Astrocyte (in vitro differentiated cells and primary cell): ENCODE data around the gene SLC22A31. TPM values are rescaled to one million over a fixed set of nuclear protein-coding genes. Genes with fewer than 3 reads are reported as not detected.

ENCODE experiments used
- DNase-seq: peaks from one replicate; pipeline ENCODE4 v3.0.0-alpha.2; 2010; ENCODE audit warnings: low read depth
- FAIRE-seq: peaks from 2 replicates; lab custom pipeline; 2011; peaks lifted over from hg19 to GRCh38; lab: Jason Lieb, UNC
- H2AFZ ChIP-seq: 2 replicates; pipeline ENCODE4 v1.6.0; 2012; ENCODE audit warnings: low read depth, low read length, inconsistent platforms
- H3K27ac ChIP-seq: 2 replicates; pipeline ENCODE4 v1.5.1; 2011; ENCODE audit warnings: low read depth, low read length, inconsistent platforms
- H3K27me3 ChIP-seq: 2 replicates; pipeline ENCODE4 v1.6.0; 2011; ENCODE audit warnings: low read length, inconsistent platforms; ENCODE audit not compliant: insufficient read depth
- H3K36me3 ChIP-seq: 2 replicates; pipeline ENCODE4 v1.5.1; 2011; ENCODE audit warnings: low read length, inconsistent platforms; ENCODE audit not compliant: insufficient read depth
- H3K4me1 ChIP-seq: 2 replicates; pipeline ENCODE4 v1.5.1; 2011; ENCODE audit warnings: low read length, inconsistent platforms; ENCODE audit not compliant: insufficient read depth
- H3K4me2 ChIP-seq: 2 replicates; pipeline ENCODE4 v1.6.0; 2012; ENCODE audit warnings: low read length, inconsistent platforms
- H3K4me3 ChIP-seq: 2 replicates; pipeline ENCODE4 v1.5.1; 2011; ENCODE audit warnings: low read depth, mild to moderate bottlenecking, low read length, inconsistent platforms; ENCODE audit not compliant: insufficient read depth
- H3K79me2 ChIP-seq: 2 replicates; pipeline ENCODE4 v1.6.0; 2012; ENCODE audit warnings: mild to moderate bottlenecking, low read length, inconsistent platforms; ENCODE audit not compliant: insufficient read depth
- H3K9ac ChIP-seq: 2 replicates; pipeline ENCODE4 v1.6.0; 2012; ENCODE audit warnings: mild to moderate bottlenecking, low read length, inconsistent platforms
- H3K9me3 ChIP-seq: 2 replicates; pipeline ENCODE4 v1.5.1; 2012; ENCODE audit warnings: low read depth, mild to moderate bottlenecking, low read length, inconsistent platforms; ENCODE audit not compliant: insufficient read depth
- H4K20me1 ChIP-seq: 2 replicates; pipeline ENCODE4 v1.6.0; 2012; ENCODE audit warnings: low read length, inconsistent platforms; ENCODE audit not compliant: insufficient read depth
- H3K27ac Mint-ChIP-seq: one replicate; pipeline ENCODE4 v1.8.0; 2021; ENCODE audit warnings: mild to moderate bottlenecking, mixed read lengths; ENCODE audit not compliant: unreplicated experiment
- H3K27me3 Mint-ChIP-seq: one replicate; pipeline ENCODE4 v1.8.0; 2021; ENCODE audit warnings: low read depth, mixed read lengths; ENCODE audit not compliant: unreplicated experiment
- H3K36me3 Mint-ChIP-seq: one replicate; pipeline ENCODE4 v1.8.0; 2021; ENCODE audit warnings: low read depth, mixed read lengths; ENCODE audit not compliant: unreplicated experiment
- H3K4me1 Mint-ChIP-seq: one replicate; pipeline ENCODE4 v1.8.0; 2021; ENCODE audit warnings: low read depth, mixed read lengths; ENCODE audit not compliant: unreplicated experiment
- H3K4me3 Mint-ChIP-seq: one replicate; pipeline ENCODE4 v1.8.0; 2021; ENCODE audit warnings: mild to moderate bottlenecking, moderate library complexity, mixed read lengths; ENCODE audit not compliant: unreplicated experiment
- H3K9me3 Mint-ChIP-seq: one replicate; pipeline ENCODE4 v1.8.0; 2021; ENCODE audit warnings: mild to moderate bottlenecking, mixed read lengths; ENCODE audit not compliant: unreplicated experiment
- EZH2 ChIP-seq: IDR thresholded peaks from 2 replicates; pipeline ENCODE4 v1.6.1; 2012; ENCODE audit warnings: mild to moderate bottlenecking, low read length, inconsistent platforms; ENCODE audit not compliant: insufficient read depth
- total RNA-seq: library from RNA; stranded (reverse); gene quantifications from 2 replicates; pipeline ENCODE4 v1.2.1, GENCODE V29; 2021
- TF ChIP-seq, protein P1 (sequence below): IDR thresholded peaks from 2 replicates; pipeline ENCODE4 v1.5.1; 2011; ENCODE audit warnings: low read depth, mild to moderate bottlenecking, inconsistent platforms, low read length, moderate library complexity; ENCODE audit not compliant: insufficient read depth

SLC22A31 gene
- total RNA-seq, 1 donor from 2014 or later, result 1.3 TPM

DNA sequence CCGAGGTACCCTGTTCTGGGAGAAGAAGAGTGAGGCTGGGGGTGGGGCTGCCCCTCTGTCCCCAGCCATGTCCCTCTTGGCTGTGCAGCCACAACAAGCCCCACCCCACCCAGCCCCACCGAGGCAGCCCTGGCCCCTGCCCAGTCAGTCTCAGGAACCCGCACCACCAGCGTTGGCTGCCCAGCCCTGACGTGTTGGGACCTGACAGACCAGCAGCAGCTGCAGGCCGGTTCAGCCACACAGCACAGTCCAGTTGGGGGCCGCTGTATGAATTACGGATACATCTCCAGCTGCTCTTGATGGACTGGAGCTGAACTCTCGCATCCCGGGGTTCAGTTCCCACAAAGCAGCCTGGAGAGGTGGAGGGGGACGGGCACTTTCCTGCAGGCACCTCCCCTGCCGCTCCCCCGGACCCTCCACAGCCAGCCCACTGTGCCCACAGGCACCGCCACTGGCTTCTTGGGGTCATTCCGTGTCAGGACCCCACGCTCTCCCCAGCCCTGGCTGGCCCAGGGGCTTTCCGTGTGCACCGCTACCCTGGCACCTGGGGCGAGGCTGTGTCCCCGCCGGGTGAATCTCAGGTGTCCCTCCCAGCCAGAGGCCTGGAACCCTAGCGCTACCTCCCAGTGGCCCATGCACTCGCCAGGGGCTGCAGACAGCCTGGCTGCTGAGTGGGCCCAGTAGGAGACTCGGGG is 21.7 kb downstream of the SLC22A31 start:
- FAIRE-seq, result no peak
- no peaks in the 10 kb centered on the region for H3K9me3 ChIP-seq
- H3K27me3 Mint-ChIP-seq, result peaks cover 20% of the 10 kb centered on the region
- peaks cover 4% of the 10 kb centered on the region for H3K27me3 ChIP-seq
- H3K36me3 ChIP-seq, result no peaks in the 10 kb centered on the region
- no peak overlapping the region for H2AFZ ChIP-seq
- H3K4me1 ChIP-seq, result no peaks in the 10 kb centered on the region
- H3K27ac ChIP-seq, result no peak overlapping the region
- no peak for DNase-seq
- TF ChIP-seq, protein P1, sequence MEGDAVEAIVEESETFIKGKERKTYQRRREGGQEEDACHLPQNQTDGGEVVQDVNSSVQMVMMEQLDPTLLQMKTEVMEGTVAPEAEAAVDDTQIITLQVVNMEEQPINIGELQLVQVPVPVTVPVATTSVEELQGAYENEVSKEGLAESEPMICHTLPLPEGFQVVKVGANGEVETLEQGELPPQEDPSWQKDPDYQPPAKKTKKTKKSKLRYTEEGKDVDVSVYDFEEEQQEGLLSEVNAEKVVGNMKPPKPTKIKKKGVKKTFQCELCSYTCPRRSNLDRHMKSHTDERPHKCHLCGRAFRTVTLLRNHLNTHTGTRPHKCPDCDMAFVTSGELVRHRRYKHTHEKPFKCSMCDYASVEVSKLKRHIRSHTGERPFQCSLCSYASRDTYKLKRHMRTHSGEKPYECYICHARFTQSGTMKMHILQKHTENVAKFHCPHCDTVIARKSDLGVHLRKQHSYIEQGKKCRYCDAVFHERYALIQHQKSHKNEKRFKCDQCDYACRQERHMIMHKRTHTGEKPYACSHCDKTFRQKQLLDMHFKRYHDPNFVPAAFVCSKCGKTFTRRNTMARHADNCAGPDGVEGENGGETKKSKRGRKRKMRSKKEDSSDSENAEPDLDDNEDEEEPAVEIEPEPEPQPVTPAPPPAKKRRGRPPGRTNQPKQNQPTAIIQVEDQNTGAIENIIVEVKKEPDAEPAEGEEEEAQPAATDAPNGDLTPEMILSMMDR, result no peak
- TF ChIP-seq EZH2, result no peak
- no peaks in the 10 kb centered on the region for H3K9me3 Mint-ChIP-seq
- no peak overlapping the region for H3K27ac Mint-ChIP-seq
- no peak overlapping the region for H3K4me3 ChIP-seq
- no peaks in the 10 kb centered on the region for H3K36me3 Mint-ChIP-seq
- H3K4me1 Mint-ChIP-seq, result no peaks in the 10 kb centered on the region
- H3K4me3 Mint-ChIP-seq, result no peak overlapping the region
- H3K4me2 ChIP-seq, result no peak overlapping the region
- no peak overlapping the region for H3K9ac ChIP-seq
- no peaks in the 10 kb centered on the region for H3K79me2 ChIP-seq
- H4K20me1 ChIP-seq, result no peaks in the 10 kb centered on the region

DNA sequence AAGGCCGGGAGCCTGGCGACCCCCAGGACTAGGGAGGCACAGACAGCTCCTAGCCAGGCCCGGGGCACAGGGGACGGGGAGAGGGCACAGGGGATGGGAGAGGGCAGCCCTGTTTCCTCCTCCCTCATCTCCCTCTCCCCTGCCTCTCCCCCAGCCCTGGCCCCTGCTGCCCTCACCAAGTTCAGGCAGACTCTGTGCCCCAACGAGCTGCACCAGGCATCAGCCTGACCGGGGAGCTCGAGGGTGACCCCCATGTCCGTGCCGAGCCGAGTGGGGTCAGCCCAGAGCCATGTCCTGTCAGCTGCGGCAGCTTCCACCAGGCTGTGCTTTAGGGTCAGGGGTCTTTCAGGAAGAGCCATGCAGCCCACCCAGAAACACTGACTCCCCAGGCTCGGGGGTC is 22.8 kb downstream of the SLC22A31 start:
- no peaks in the 10 kb centered on the region for H3K27me3 ChIP-seq
- no peaks in the 10 kb centered on the region for H3K4me1 ChIP-seq
- H3K4me3 ChIP-seq, result no peak overlapping the region
- H3K9me3 ChIP-seq, result no peaks in the 10 kb centered on the region
- no peak overlapping the region for H2AFZ ChIP-seq
- Mint-ChIP-seq H3K4me1 (no peaks in the 10 kb centered on the region), H3K36me3 (no peaks in the 10 kb centered on the region), H3K27ac (no peak overlapping the region), H3K27me3 (peaks cover 15% of the 10 kb centered on the region), H3K9me3 (no peaks in the 10 kb centered on the region), H3K4me3 (no peak overlapping the region)
- H3K79me2 ChIP-seq, result no peaks in the 10 kb centered on the region
- no peak overlapping the region for H3K27ac ChIP-seq
- no peak overlapping the region for H3K4me2 ChIP-seq
- H3K9ac ChIP-seq, result no peak overlapping the region
- H3K36me3 ChIP-seq, result no peaks in the 10 kb centered on the region
- FAIRE-seq (no peak), DNase-seq (no peak)
- H4K20me1 ChIP-seq, result no peaks in the 10 kb centered on the region
- TF ChIP-seq EZH2, result no peak
- TF ChIP-seq, protein P1, result no peak

DNA sequence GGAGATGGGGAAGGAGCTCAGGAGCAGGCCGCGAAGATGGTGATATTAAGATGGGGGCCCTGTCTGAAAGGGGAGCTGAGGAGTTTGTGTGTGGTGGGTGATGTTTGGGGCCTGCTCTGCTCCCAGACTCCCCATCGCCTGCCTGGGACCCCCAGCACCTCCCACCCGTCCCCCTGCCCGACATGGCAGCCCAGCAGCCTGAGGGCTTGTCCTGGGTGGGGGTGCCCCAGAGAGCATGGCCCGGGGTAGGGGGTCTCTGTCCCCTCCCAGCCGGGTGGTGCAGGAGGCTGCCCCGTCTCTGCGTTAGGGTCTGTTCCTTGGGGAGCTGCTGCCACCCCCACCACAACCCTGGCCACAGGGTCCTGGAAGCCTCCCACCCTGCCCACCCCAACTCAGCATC is 23.6 kb downstream of the SLC22A31 start:
- Histone ChIP-seq H3K27ac (no peak overlapping the region), H3K9me3 (no peaks in the 10 kb centered on the region), H3K9ac (no peak overlapping the region), H3K36me3 (no peaks in the 10 kb centered on the region), H3K4me2 (no peak overlapping the region), H4K20me1 (no peaks in the 10 kb centered on the region), H3K4me3 (no peak overlapping the region), H3K27me3 (no peaks in the 10 kb centered on the region), H3K79me2 (no peaks in the 10 kb centered on the region), H2AFZ (no peak overlapping the region), H3K4me1 (no peaks in the 10 kb centered on the region)
- H3K4me1 Mint-ChIP-seq, result no peaks in the 10 kb centered on the region
- no peak overlapping the region for H3K4me3 Mint-ChIP-seq
- H3K27me3 Mint-ChIP-seq, result peaks cover 14% of the 10 kb centered on the region
- H3K27ac Mint-ChIP-seq, result no peak overlapping the region
- TF ChIP-seq EZH2, result no peak
- TF ChIP-seq, protein P1, result no peak
- H3K36me3 Mint-ChIP-seq, result no peaks in the 10 kb centered on the region
- H3K9me3 Mint-ChIP-seq, result no peaks in the 10 kb centered on the region
- FAIRE-seq, result no peak
- no peak for DNase-seq
